Measurements from ENCODE around the gene ELOA. TPM values are rescaled to one million over a fixed set of nuclear protein-coding genes. Genes with fewer than 3 reads are reported as not detected.
A peak's percentile ranks its signal among the peaks of the same experiment; 100 is the strongest.

ELOA gene
- total and polyA plus RNA-seq, 2 of the 13 experiments (the other 11 are each of a cell fraction or from before 2014, with no cell fraction given), result 14.2 to 28.5 TPM

- no peak for TF ChIP-seq AHDC1 (CRISPR knock-in tag; IDR thresholded peaks at IDR 0.05; ENCODE audit: borderline replicate concordance)
- TF ChIP-seq TAF1 (CRISPR knock-in tag; IDR thresholded peaks at IDR 0.05), result no peak; the same call in 1 of the 2 replicates
- TF ChIP-seq HNRNPK (IDR thresholded peaks at IDR 0.05; ENCODE audit: low read depth, low read length, poor library complexity, severe bottlenecking), result no peak
- peak; percentile 33; the same call in 1 of the 2 replicates for TF ChIP-seq ZNF574 (CRISPR knock-in tag; IDR thresholded peaks at IDR 0.05)
- no peak for TF ChIP-seq HCFC1 (IDR thresholded peaks at IDR 0.05; ENCODE audit: low read depth, low read length)
- TF ChIP-seq ZNF646 (CRISPR knock-in tag; IDR thresholded peaks at IDR 0.05), result no peak
- TF ChIP-seq ZFP62 (CRISPR knock-in tag; IDR thresholded peaks at IDR 0.05), result no peak
- no peak for TF ChIP-seq ZNF512 (CRISPR knock-in tag; IDR thresholded peaks at IDR 0.05)
- no peak for TF ChIP-seq ZNF383 (CRISPR knock-in tag; IDR thresholded peaks at IDR 0.05; ENCODE audit: borderline replicate concordance)
- no peak for TF ChIP-seq ZNF451 (CRISPR knock-in tag; IDR thresholded peaks at IDR 0.05)
- no peak for TF ChIP-seq ZNF20 (CRISPR knock-in tag; IDR thresholded peaks at IDR 0.05)
Observed at GRCh38 chr1:23809751-23810171, 66.5 kb downstream of the ELOA start (continued).
